ENCODE results near the gene PAPLN. TPM values are rescaled to one million over a fixed set of nuclear protein-coding genes. Genes with fewer than 3 reads are reported as not detected.

Gene PAPLN
- total and polyA plus RNA-seq, 11 donors: 0.30 to 10.3 (median 1.4) TPM

GRCh38 chr14:73313151-73313550 is 75.8 kb downstream of the PAPLN start:
- ATAC-seq (no peak), DNase-seq (no peak)
- no peak for TF ChIP-seq POLR2A (IDR thresholded peaks at IDR 0.05)
- TF ChIP-seq, protein P1, sequence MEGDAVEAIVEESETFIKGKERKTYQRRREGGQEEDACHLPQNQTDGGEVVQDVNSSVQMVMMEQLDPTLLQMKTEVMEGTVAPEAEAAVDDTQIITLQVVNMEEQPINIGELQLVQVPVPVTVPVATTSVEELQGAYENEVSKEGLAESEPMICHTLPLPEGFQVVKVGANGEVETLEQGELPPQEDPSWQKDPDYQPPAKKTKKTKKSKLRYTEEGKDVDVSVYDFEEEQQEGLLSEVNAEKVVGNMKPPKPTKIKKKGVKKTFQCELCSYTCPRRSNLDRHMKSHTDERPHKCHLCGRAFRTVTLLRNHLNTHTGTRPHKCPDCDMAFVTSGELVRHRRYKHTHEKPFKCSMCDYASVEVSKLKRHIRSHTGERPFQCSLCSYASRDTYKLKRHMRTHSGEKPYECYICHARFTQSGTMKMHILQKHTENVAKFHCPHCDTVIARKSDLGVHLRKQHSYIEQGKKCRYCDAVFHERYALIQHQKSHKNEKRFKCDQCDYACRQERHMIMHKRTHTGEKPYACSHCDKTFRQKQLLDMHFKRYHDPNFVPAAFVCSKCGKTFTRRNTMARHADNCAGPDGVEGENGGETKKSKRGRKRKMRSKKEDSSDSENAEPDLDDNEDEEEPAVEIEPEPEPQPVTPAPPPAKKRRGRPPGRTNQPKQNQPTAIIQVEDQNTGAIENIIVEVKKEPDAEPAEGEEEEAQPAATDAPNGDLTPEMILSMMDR (IDR thresholded peaks at IDR 0.05): no peak
- no peak overlapping the region for H3K4me3 ChIP-seq
- H3K27me3 ChIP-seq: no peaks in the 10 kb centered on the region
- intact Hi-C loops (cut with DNase I): loop anchor here in 1 of 10 donors (5.0 kb wide), 1 partner anchor 159 kb away; no protein-coding TSS in a partner anchor
- WGBS, 4 donors: 98 to 99% (median 99%) methylated on average over 4 of the region's 4 CpGs
- no peaks in the 10 kb centered on the region for H3K9me3 ChIP-seq
- H3K27ac ChIP-seq: no peak overlapping the region
- H3K36me3 ChIP-seq: peaks cover 0 to 8% (median 0%) of the 10 kb centered on the region in 9 donors
- peaks cover 0 to 22% (median 7%) of the 10 kb centered on the region in 12 donors for H3K4me1 ChIP-seq

DNA sequence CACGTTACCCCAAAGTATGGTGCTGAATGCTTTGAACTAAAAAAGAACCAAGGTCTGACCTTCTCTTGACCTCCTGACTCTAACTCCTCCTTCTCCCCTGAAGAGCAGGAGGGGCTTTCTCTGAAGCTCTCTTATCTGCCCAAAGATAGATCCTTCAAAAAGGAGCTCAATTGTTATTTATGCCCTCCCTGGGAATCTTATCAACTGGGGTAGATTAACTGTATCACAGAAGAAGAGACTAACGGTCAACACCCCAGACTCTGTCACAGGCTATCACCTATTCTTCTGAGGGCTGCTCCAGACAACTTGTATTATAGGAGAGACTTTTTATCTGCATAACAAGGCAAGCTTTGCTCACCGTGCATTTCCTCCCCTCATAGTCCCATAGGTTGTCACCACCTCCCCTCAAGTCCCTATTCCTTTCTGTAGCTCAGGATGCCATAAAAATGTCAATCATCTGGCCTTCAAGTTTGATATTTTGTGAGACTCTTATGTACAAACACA is 86.6 kb downstream of the PAPLN start:
- Histone ChIP-seq H3K9me3 (no peaks in the 10 kb centered on the region), H3K27me3 (no peaks in the 10 kb centered on the region), H3K4me1 (peaks cover 0 to 18% (median 6%) of the 10 kb centered on the region in 12 donors), H3K27ac (no peak overlapping the region), H3K36me3 (peaks cover 0 to 26% (median 14%) of the 10 kb centered on the region in 9 donors), H3K4me3 (no peak overlapping the region)
- TF ChIP-seq, protein P1 (IDR thresholded peaks at IDR 0.05): no peak
- no peak for TF ChIP-seq POLR2A (IDR thresholded peaks at IDR 0.05)
- intact Hi-C loops (cut with DNase I): no loop called here
- WGBS, 4 donors: 32 to 38% (median 34%) methylated on average over 3 of the region's 3 CpGs
- no peak for DNase-seq
- no peak for ATAC-seq

Other genes starting within 250 kb of the PAPLN start
- 10 to 100 TPM; 10.6 to 20.7 (median 14.8) TPM for gene ZFYVE1, start 210.4 kb upstream of the PAPLN start, total RNA-seq
- gene ZFYVE1, start 210.4 kb upstream of the PAPLN start, polyA plus RNA-seq: 1 to 10 TPM; 5.2 to 8.4 TPM
- gene RBM25, start 179.0 kb upstream of the PAPLN start, total RNA-seq: 10 to 100 TPM; 13.1 to 49.2 (median 38.8) TPM
- gene RBM25, start 179.0 kb upstream of the PAPLN start, polyA plus RNA-seq: 10 to 100 TPM; 23.2 to 30.4 TPM
- gene PSEN1, start 101.0 kb upstream of the PAPLN start, total RNA-seq: 10 to 100 TPM; 19.9 to 44.1 (median 22.9) TPM
- gene PSEN1, start 101.0 kb upstream of the PAPLN start, polyA plus RNA-seq: 10 to 100 TPM; 11.6 to 22.4 TPM
- gene NUMB, start 221.0 kb downstream of the PAPLN start, total RNA-seq: 10 to 100 TPM; 22.4 to 59.1 (median 35.0) TPM
- 10 to 100 TPM; 18.2 to 28.7 TPM for gene NUMB, start 221.0 kb downstream of the PAPLN start, polyA plus RNA-seq